DND-41 (cell line): ENCODE measurements around the gene FSIP1.

Experiments
- ATAC-seq: fragments of 200-7000 bp; cut with Tn5 transposase; 3 replicates; pipeline ENCODE4 v1.9.1; 2021; ENCODE audit warnings: low read depth; ENCODE audit not compliant: insufficient read depth
- DNase-seq: peaks from one replicate; pipeline ENCODE4 v3.0.0-alpha.2; 2020
- H2AFZ ChIP-seq: 2 replicates; pipeline ENCODE4 v1.6.0; 2012; ENCODE audit warnings: low read depth, low read length
- H3K27ac ChIP-seq: 2 replicates; pipeline ENCODE4 v1.5.1; 2012; ENCODE audit warnings: low read length, inconsistent platforms
- H3K27me3 ChIP-seq: fragments of 200-600 bp; sonication (generic); 2 replicates; pipeline ENCODE4 v1.6.0; 2012; ENCODE audit warnings: low read length, mild to moderate bottlenecking, inconsistent platforms; ENCODE audit not compliant: insufficient read depth, poor library complexity
- H3K36me3 ChIP-seq: 2 replicates; pipeline ENCODE4 v1.5.1; 2012; ENCODE audit warnings: low read length, inconsistent platforms; ENCODE audit not compliant: insufficient read depth
- H3K4me1 ChIP-seq: 2 replicates; pipeline ENCODE4 v1.5.1; 2012; ENCODE audit warnings: mild to moderate bottlenecking, low read length; ENCODE audit not compliant: insufficient read depth
- H3K4me2 ChIP-seq: 2 replicates; pipeline ENCODE4 v1.6.0; 2012; ENCODE audit warnings: mild to moderate bottlenecking, moderate library complexity, low read length, inconsistent platforms; ENCODE audit not compliant: insufficient read depth
- H3K4me3 ChIP-seq, 2 experiments: fragments of 200-600 bp in 1 of 2; shearing (Covaris generic) in 1 of 2; 2 replicates each; pipeline ENCODE4 v1.5.1; 2012 to 2016; ENCODE audit warnings: inconsistent platforms in 2 of 2, low read length in 2 of 2, mild to moderate bottlenecking in 2 of 2, low read depth in 1 of 2, moderate library complexity in 1 of 2
- H3K79me2 ChIP-seq: 2 replicates; pipeline ENCODE4 v1.6.0; 2012; ENCODE audit warnings: low read length, inconsistent platforms; ENCODE audit not compliant: insufficient read depth
- H3K9ac ChIP-seq: 2 replicates; pipeline ENCODE4 v1.6.0; 2012; ENCODE audit warnings: low read depth, mild to moderate bottlenecking, inconsistent platforms, low read length, moderate library complexity
- H3K9me3 ChIP-seq: 2 replicates; pipeline ENCODE4 v1.5.1; 2012; ENCODE audit warnings: low read length, moderate library complexity, mild to moderate bottlenecking, inconsistent platforms; ENCODE audit not compliant: insufficient read depth, severe bottlenecking
- H4K20me1 ChIP-seq: 2 replicates; pipeline ENCODE4 v1.6.0; 2012; ENCODE audit warnings: low read length; ENCODE audit not compliant: insufficient read depth
- EZH2 ChIP-seq: IDR thresholded peaks from 3 replicates; pipeline ENCODE4 v1.6.1; 2012; ENCODE audit warnings: borderline replicate concordance, low read depth, mild to moderate bottlenecking, moderate library complexity, low read length, inconsistent platforms; ENCODE audit not compliant: severe bottlenecking
- TF ChIP-seq, protein P1 (sequence below): IDR thresholded peaks from 2 replicates; pipeline ENCODE4 v1.5.1; 2012; ENCODE audit warnings: borderline replicate concordance, low read length, moderate library complexity, mild to moderate bottlenecking; ENCODE audit not compliant: poor library complexity, severe bottlenecking; ENCODE audit errors: extremely low read depth

Gene FSIP1

GRCh38 chr15:39783244-39783820, 691 bp upstream of the FSIP1 start:
- Histone ChIP-seq H3K4me1 (peaks cover 31% of the 10 kb centered on the region), H3K27ac (peak overlapping the region; percentile 89), H3K4me2 (peak overlapping the region; percentile 79), H3K9me3 (no peaks in the 10 kb centered on the region), H3K9ac (peak overlapping the region; percentile 74), H3K27me3 (no peaks in the 10 kb centered on the region), H4K20me1 (no peaks in the 10 kb centered on the region), H3K79me2 (peaks cover 15% of the 10 kb centered on the region), H3K4me3 (peak overlapping the region; percentile 96 to 98), H3K36me3 (no peaks in the 10 kb centered on the region), H2AFZ (peak overlapping the region; percentile 97)
- DNase-seq: no peak
- TF ChIP-seq, protein P1, sequence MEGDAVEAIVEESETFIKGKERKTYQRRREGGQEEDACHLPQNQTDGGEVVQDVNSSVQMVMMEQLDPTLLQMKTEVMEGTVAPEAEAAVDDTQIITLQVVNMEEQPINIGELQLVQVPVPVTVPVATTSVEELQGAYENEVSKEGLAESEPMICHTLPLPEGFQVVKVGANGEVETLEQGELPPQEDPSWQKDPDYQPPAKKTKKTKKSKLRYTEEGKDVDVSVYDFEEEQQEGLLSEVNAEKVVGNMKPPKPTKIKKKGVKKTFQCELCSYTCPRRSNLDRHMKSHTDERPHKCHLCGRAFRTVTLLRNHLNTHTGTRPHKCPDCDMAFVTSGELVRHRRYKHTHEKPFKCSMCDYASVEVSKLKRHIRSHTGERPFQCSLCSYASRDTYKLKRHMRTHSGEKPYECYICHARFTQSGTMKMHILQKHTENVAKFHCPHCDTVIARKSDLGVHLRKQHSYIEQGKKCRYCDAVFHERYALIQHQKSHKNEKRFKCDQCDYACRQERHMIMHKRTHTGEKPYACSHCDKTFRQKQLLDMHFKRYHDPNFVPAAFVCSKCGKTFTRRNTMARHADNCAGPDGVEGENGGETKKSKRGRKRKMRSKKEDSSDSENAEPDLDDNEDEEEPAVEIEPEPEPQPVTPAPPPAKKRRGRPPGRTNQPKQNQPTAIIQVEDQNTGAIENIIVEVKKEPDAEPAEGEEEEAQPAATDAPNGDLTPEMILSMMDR: no peak
- no peak for TF ChIP-seq EZH2
- no peak for ATAC-seq

GRCh38 chr15:39781967-39782302, 706 bp downstream of the FSIP1 start:
- DNase-seq (no peak), ATAC-seq (no peak)
- Histone ChIP-seq H3K4me3 (peak overlapping the region; percentile 50 to 98; a peak in 3 of 4 replicates), H3K9me3 (no peaks in the 10 kb centered on the region), H3K27ac (peak overlapping the region; percentile 66), H3K36me3 (no peaks in the 10 kb centered on the region), H3K27me3 (no peaks in the 10 kb centered on the region), H3K9ac (peak overlapping the region; percentile 74), H3K79me2 (peaks cover 15% of the 10 kb centered on the region), H2AFZ (peak overlapping the region; percentile 95), H3K4me2 (peak overlapping the region; percentile 79), H3K4me1 (peaks cover 31% of the 10 kb centered on the region), H4K20me1 (no peaks in the 10 kb centered on the region)
- TF ChIP-seq EZH2: no peak
- TF ChIP-seq, protein P1: no peak

DNA sequence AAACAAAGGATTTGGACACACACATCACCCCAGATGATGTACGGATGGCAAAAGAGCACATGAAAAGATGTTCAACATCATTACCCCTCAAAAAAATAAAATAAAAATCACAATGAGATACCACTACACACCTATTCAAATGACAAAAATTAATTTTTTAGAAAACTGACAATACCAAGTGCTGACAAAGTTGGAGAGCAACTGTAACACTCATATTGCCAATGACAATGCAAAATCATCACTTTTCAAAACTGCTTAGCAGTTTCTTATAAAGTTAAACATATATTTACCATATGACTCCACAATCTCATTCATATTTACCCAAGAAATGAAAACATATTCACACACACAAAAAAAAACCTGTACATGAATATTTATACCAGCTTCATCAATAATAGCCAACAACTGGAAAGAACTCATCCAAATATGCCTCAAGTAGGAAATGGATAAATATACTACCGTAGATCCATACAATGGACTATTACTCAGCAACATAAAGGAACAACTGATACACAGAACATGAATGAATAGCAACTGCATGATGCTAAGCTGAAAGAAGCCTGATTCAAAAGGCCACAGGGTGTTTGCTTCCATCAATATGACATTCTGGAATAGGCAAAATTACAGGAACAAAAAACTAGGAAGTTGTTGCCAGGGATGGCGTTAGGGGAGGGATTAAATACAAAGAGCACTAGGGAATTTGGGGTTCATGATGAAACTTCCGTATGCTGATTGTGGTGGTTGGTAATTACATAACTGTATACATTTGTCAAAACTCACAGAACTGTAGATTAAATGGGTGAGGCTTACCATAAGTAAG, 1.3 kb downstream of the FSIP1 start:
- H3K4me1 ChIP-seq: peaks cover 31% of the 10 kb centered on the region
- peak overlapping the region; percentile 74 for H3K9ac ChIP-seq
- ATAC-seq (no peak), DNase-seq (no peak)
- H3K4me2 ChIP-seq: peak overlapping the region; percentile 79
- H3K4me3 ChIP-seq: peak overlapping the region in 1 of 2 experiments; percentile 98; a peak in 1 of 4 replicates
- H3K27me3 ChIP-seq: no peaks in the 10 kb centered on the region
- H2AFZ ChIP-seq: peak overlapping the region; percentile 95; the same call in 1 of the 2 replicates
- TF ChIP-seq, protein P1: no peak
- TF ChIP-seq EZH2: no peak
- H4K20me1 ChIP-seq: no peaks in the 10 kb centered on the region
- H3K79me2 ChIP-seq: peaks cover 15% of the 10 kb centered on the region
- H3K36me3 ChIP-seq: no peaks in the 10 kb centered on the region
- no peak overlapping the region for H3K27ac ChIP-seq
- no peaks in the 10 kb centered on the region for H3K9me3 ChIP-seq
